Activated CD4-positive, alpha-beta T cell treated with anti-CD3 and anti-CD28 coated beads, Interleukin-2, amount 50 U/mL, for 24 hours (primary cell): ENCODE measurements around the gene COPG2.

Experiments used
- DNase-seq, 2 donors: peaks; one replicate each; pipeline ENCODE4 v3.0.0-alpha.2; 2020; ENCODE audit warnings: low read depth in 1 of 2, low spot score in 1 of 2

Gene COPG2

DNA sequence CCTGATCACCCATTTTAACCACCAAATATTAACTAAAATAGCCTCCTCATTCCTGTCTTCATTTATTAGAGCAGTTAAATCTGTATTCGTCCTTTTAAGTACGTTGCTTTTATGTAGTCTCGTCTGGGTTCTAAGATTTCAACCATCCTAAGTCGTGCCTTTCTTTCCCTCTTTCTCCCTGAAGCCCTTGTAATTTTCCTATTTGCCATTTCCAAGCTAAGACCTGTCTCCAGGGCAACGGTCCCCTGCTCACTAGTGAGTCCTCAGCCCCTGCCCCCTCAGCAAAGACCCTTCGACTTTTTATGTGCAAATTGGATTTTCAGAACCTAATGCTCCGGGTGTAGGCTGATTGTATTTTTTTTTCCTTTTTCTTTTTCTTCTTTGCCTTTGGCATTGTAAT, 192.8 kb downstream of the COPG2 start:
- no peak for DNase-seq

GRCh38 chr7:130473876-130474275, 194.7 kb downstream of the COPG2 start:
- DNase-seq = no peak

DNA sequence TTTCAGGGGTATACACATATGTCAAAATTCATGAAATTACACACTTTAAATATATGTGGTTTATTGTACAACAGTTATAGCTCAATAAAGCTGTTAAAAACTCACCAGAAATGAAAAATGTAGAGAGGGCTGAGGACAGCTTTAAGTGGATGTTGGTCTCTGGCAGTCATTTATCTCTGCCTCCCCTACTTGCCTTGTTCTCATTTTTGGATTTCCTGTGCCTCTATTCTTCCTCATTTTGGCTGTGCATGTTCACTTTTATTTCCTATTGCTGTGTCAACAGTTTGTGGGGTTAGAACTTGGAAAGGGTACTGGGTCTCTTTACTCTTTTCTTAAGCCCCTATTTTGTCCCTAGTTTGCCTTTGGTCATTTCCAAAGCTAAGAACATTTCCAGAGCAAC, 195.3 kb downstream of the COPG2 start:
- no peak for DNase-seq

- no peak for DNase-seq
Observed at GRCh38 chr7:130471974-130472373, 196.6 kb downstream of the COPG2 start.

DNA sequence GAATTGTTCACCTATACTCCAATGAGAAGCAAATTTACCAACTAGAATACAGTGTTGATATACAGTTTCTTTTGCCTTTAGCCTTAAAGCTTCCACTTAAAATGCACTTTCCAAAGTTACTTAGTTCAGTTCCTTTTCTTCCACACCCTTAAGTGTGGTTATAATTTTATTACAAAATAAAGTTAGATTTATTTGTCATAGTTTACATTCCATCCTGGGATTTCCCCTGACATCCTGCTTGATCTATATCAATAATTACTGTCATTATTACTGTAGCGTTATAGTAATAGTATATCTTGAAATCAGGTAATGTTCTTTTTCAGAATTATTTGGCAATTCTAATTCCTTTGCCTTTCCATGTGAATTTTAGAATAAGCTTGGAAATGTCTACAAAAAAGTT, 199.9 kb downstream of the COPG2 start:
- DNase-seq = no peak

GRCh38 chr7:130463553-130464434, 204.8 kb downstream of the COPG2 start:
- DNase-seq = no peak

DNA sequence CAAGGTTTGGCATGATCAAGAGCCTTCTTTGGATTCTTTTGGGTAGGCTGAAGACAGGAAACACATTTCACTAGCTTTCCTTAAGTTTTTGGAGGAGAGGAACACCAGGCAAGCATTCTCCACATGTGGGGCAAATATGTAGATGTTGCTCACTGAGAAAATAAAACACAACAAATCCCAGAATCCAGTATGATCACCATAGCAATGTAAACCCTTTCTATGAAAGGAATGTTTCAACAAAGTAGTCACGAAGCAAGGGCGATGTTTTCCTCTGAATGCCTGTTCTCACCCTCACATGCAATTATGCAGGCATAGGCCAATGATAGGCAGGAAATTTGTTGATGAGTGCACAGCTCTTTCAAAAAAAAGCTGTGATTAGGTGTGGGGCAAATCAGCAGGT, 207.3 kb downstream of the COPG2 start:
- DNase-seq = no peak

- DNase-seq = no peak
Observed at GRCh38 chr7:130458257-130458656, 210.3 kb downstream of the COPG2 start.
